Osteocyte (in vitro differentiated cells): ENCODE results near the gene LINC01488. TPM values are rescaled to one million over a fixed set of nuclear protein-coding genes. Genes with fewer than 3 reads are reported as not detected.

Experiments used
- DNase-seq: peaks from one replicate; pipeline ENCODE4 v3.0.0; 2021; ENCODE audit warnings: mixed read lengths; ENCODE audit not compliant: unreplicated experiment; ENCODE audit errors: extremely low spot score
- H3K27ac Mint-ChIP-seq: one replicate; pipeline ENCODE4 v1.8.0; 2021; ENCODE audit warnings: mild to moderate bottlenecking, mixed read lengths; ENCODE audit not compliant: unreplicated experiment
- H3K27me3 Mint-ChIP-seq: one replicate; pipeline ENCODE4 v1.8.0; 2021; ENCODE audit warnings: mixed read lengths; ENCODE audit not compliant: unreplicated experiment
- H3K36me3 Mint-ChIP-seq: one replicate; pipeline ENCODE4 v1.8.0; 2021; ENCODE audit warnings: mixed read lengths; ENCODE audit not compliant: unreplicated experiment
- H3K4me1 Mint-ChIP-seq: one replicate; pipeline ENCODE4 v1.8.0; 2021; ENCODE audit warnings: mixed read lengths; ENCODE audit not compliant: unreplicated experiment
- H3K4me3 Mint-ChIP-seq: one replicate; pipeline ENCODE4 v1.8.0; 2021; ENCODE audit warnings: mild to moderate bottlenecking, moderate library complexity, mixed read lengths; ENCODE audit not compliant: unreplicated experiment
- H3K9me3 Mint-ChIP-seq: one replicate; pipeline ENCODE4 v1.8.0; 2021; ENCODE audit warnings: mixed read lengths; ENCODE audit not compliant: unreplicated experiment
- CTCF ChIP-seq: fragments of 200-600 bp; sonication (generic); IDR thresholded peaks from 2 replicates; pipeline ENCODE4 v1.5.0; 2021; ENCODE audit warnings: antibody characterized with exemption, mild to moderate bottlenecking, moderate library complexity
- total RNA-seq: library from RNA; stranded (reverse); gene quantifications from 2 replicates; pipeline ENCODE4 v1.2.1, GENCODE V29; 2021

LINC01488 gene
- total RNA-seq, 1 donor from 2014 or later, result not detected

GRCh38 chr11:69466039-69466438 is 15.4 kb upstream of the LINC01488 start:
- no peak for DNase-seq
- H3K4me1 Mint-ChIP-seq, result peaks cover 13% of the 10 kb centered on the region

GRCh38 chr11:69467196-69467595 is 14.3 kb upstream of the LINC01488 start:
- DNase-seq, result no peak
- H3K27me3 Mint-ChIP-seq, result no peaks in the 10 kb centered on the region
- H3K4me3 Mint-ChIP-seq, result no peak overlapping the region
- no peaks in the 10 kb centered on the region for H3K36me3 Mint-ChIP-seq
- H3K27ac Mint-ChIP-seq, result no peak overlapping the region
- no peaks in the 10 kb centered on the region for H3K9me3 Mint-ChIP-seq
- peaks cover 13% of the 10 kb centered on the region for H3K4me1 Mint-ChIP-seq
- no peak for TF ChIP-seq CTCF

More at GRCh38 chr11:69466039-69466438, 15.4 kb upstream of the LINC01488 start:
- Mint-ChIP-seq H3K9me3 (peaks cover 3% of the 10 kb centered on the region), H3K27ac (no peak overlapping the region), H3K27me3 (no peaks in the 10 kb centered on the region), H3K36me3 (no peaks in the 10 kb centered on the region), H3K4me3 (no peak overlapping the region)
- no peak for TF ChIP-seq CTCF

- Mint-ChIP-seq H3K27me3 (no peaks in the 10 kb centered on the region), H3K36me3 (no peaks in the 10 kb centered on the region), H3K27ac (no peak overlapping the region), H3K4me3 (no peak overlapping the region), H3K4me1 (peaks cover 13% of the 10 kb centered on the region), H3K9me3 (no peaks in the 10 kb centered on the region)
- DNase-seq, result no peak
- TF ChIP-seq CTCF, result no peak
Observed at GRCh38 chr11:69467646-69468045, 13.8 kb upstream of the LINC01488 start.

GRCh38 chr11:69468221-69468620 is 13.2 kb upstream of the LINC01488 start:
- Mint-ChIP-seq H3K27me3 (no peaks in the 10 kb centered on the region), H3K4me1 (peaks cover 13% of the 10 kb centered on the region), H3K4me3 (no peak overlapping the region), H3K36me3 (no peaks in the 10 kb centered on the region), H3K9me3 (peaks cover under 1% of the 10 kb centered on the region), H3K27ac (no peak overlapping the region)
- no peak for DNase-seq
- no peak for TF ChIP-seq CTCF

GRCh38 chr11:69468911-69469885 is 12.3 kb upstream of the LINC01488 start:
- Mint-ChIP-seq H3K27ac (no peak overlapping the region), H3K4me3 (no peak overlapping the region), H3K4me1 (peaks cover 5% of the 10 kb centered on the region), H3K27me3 (no peaks in the 10 kb centered on the region), H3K36me3 (no peaks in the 10 kb centered on the region), H3K9me3 (peaks cover 7% of the 10 kb centered on the region)
- DNase-seq, result no peak
- no peak for TF ChIP-seq CTCF
